OCI-M1 (cell line): ENCODE measurements around the gene CTCF.
"Not testable (repeated sequence)": the region's sequence is repeated elsewhere in the genome, so short reads cannot be mapped to it uniquely, and the experiment has no call there.

ENCODE experiments used
- DNase-seq: peaks from one replicate; lab custom pipeline; 2025; lab: John Stamatoyannopoulos, UW

CTCF gene

DNA sequence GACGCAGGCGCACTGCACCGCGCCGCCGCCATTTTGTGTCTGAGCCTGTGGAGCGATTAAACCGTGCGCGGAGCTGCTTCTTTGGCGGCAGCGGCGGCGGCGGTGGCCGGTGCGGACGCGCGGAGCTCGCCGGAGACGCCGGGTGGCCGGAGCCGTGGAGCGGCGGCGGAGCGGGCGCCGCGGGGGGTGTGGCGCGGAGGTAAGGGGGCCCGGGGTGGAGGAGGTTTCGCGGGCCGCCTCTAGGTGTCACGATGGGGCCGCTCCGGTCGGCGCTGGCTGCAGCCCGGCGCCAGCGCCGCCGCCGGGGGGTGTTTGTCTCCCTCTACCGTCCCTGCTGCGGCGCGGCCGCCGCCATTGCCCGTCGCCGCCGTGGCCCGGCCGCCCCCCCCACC, at the start of gene CTCF:
TSS of gene CTCF (plus strand) at position 1 of the 392 bp plus-strand sequence. CDS start 48,307 bp downstream, outside the sequence.
- peak; percentile 90 for DNase-seq

- not testable (repeated sequence) for DNase-seq
Measured at GRCh38 chr16:67513892-67514291, 48.4 kb upstream of the CTCF start.

DNA sequence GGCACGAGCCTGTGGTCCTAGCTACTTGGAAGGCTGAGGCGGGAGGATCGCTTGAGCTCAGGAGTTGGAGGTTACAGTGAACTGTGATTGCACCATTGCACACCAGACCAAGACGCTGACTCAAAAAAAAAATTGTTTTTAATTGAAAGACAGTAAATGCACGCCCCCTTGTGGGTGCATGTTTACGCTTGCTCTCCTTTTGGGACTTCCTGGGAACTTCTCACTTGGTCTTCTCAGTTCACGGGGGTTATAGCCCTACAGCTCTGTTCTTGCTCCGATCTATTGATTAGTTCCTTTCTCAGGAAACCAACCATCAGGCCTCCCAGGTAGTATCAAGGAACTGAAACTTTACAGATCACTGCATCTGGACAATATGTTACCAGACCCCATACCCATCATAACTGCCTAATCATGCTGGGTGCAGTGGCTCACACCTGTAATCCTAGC, 47.9 kb upstream of the CTCF start:
- DNase-seq: peak; percentile 96

GRCh38 chr16:67516296-67517154, 45.8 kb upstream of the CTCF start:
- no peak for DNase-seq

DNA sequence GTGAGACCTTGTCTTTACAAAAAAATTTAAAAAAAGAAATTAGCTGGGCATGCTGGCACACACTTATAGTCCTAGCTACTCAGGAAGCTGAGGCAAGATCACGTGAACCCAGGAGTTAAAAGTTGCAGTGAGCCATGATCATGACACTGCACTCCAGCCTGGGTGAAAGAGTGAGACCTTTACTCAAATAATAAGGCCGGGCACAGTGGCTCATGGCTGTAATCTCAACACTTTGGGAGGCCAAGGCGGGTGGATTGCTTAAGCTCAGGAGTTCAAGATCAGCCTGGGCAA, 45.2 kb upstream of the CTCF start:
- no peak for DNase-seq

DNA sequence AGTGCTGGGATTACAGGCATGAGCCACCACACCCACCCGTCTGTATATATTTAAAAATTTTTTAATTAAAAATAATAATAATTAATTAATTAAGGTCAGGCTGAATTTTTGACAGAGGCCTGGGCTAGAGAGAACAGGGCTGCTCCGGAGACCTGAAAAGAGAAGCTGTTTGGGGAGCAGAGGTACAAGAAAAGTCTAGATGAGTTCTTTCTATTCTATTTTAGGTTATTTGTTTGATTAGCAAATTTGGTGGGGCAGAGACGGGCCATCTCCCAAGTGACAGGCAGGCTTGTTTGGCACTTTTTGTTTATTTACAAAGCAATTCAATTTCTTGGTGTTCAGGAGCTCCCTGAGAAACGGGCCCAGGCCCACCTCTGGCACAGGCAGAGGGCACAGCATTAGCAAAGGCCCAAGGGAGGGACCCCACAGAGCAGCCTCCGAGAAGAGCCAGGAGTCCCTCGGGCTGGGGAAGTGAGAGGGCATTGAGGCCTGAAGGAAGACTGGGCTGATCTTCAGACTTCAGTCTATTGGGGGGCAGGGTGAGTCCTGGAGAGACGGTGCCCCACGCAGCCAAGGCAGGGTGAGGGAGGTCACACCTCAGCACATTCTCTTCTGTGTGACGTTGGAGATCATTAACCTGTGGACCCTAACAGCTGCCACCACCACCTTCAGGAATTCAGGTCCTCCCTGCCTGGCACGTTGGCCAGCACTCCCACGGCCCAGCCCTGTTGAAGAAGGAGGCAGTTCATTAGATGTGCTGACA, 44.5 kb upstream of the CTCF start:
- DNase-seq: no peak

DNA sequence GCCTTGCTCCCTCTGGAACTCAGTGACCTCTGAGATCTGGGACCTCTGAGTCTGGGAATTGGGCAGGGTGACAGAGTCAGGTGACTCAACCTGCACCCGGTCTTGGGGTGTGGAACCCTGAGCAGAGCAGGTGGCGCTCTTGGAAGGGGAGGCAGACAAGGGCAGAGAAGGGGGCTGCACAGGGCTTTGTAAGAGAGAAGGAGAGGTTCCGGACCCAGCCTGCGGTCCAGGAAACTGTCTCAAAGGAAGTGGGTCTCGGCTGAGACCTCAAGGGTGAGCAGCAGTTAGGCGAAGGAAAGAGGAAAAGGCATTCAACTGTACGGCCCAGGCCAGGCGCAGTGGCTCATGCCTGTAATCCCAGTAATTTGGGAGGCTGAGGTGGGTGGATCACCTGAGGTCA, 43.6 kb upstream of the CTCF start:
- DNase-seq: no peak

DNA sequence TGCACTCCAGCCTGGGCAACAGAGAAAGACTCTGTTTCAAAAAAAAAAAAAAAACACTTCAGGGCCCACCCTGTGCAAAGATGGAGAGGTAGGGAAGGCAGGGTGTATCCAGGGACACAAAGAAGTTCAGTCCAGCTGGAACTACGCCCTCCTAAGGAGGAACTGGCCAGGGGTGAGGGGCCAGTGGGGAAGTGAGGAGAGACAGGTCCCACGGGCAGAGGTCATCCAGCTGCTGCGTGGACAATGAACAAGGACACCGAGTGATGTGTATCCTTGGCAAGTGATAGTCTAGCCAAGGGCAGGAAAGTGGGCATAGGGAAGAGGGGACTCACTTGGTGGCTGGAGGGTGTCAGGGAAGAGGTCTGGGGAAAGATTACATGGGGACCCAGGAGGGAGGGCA, 43.1 kb upstream of the CTCF start:
- no peak for DNase-seq

- DNase-seq: peak; percentile 98
Measured at GRCh38 chr16:67521095-67521804, 41.1 kb upstream of the CTCF start.

GRCh38 chr16:67525176-67525860, 37.0 kb upstream of the CTCF start:
- DNase-seq: peak; percentile 20

- peak; percentile 80 for DNase-seq
Measured at GRCh38 chr16:67526149-67526791, 36.1 kb upstream of the CTCF start.

DNA sequence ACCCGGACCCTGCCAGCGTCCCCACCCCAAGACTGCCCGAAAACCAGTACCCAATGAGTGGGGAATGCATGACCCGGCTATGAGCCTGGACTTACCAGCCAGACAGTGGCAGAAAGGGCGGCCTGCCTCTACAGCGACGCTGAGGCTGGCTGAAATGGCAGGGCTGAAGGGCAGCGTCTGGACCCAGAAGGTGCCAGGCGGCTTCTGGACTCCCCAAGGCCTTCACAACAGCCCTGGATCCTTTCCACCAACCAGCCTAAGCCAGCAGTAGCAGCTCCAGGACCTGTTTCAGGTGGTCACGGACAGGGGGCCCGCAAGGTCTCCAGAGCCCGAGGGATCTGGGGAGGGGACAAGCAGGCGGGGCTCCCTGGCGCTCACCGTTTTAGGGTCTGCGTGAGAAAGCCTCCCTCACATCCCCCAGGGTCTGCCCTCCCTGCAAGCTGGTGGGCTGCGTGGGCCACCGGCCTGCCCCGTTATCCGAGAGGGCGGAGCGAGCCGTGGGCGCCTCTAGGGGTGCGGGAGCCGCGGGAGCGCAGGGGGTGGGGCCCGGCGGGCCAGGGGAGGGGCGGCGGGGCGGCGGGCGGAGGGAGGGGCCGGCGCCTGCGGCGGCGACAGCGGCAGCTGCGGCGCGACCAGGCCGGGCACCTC, 34.0 kb upstream of the CTCF start, which contains the start of gene RIPOR1:
TSS of gene RIPOR1 (plus strand) at position 608 of the 648 bp plus-strand sequence. CDS start 9,618 bp downstream, outside the sequence.
- DNase-seq: peak; percentile 44

- DNase-seq: peak; percentile 44
Measured at GRCh38 chr16:67528870-67529581, 33.3 kb upstream of the CTCF start.

GRCh38 chr16:67529582-67530012, 32.7 kb upstream of the CTCF start:
- no peak for DNase-seq

- DNase-seq: no peak
Measured at GRCh38 chr16:67530013-67530939, 32.0 kb upstream of the CTCF start.

DNA sequence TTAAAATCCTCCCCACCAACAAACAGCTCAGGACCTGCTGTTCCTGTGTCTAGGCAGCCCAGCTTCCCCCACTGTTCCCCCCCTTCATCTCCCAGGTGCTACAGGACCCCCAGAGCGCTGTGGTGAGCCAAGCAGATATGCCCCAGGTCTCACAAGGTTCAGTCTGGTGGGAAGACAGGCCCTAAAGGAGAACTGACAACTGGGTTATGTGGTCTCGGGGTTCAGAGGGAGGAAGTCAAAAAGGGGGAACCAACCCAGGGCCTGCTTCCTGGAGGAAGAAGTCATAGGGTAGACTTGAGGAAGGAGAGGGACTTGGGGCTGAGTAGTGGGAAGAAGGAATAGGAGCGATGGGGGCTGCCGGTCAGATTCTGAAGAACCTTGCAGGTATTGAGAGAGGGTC, 31.1 kb upstream of the CTCF start:
- no peak for DNase-seq

- no peak for DNase-seq
Measured at GRCh38 chr16:67533024-67533560, 29.2 kb upstream of the CTCF start.

GRCh38 chr16:67533987-67534386, 28.3 kb upstream of the CTCF start:
- DNase-seq: not testable (repeated sequence)

GRCh38 chr16:67534431-67534830, 27.9 kb upstream of the CTCF start:
- no peak for DNase-seq
